ENCODE data around the gene RPE65.
"Not testable (repeated sequence)": the region's sequence is repeated elsewhere in the genome, so short reads cannot be mapped to it uniquely, and the experiment has no call there.

The RPE65 gene

GRCh38 chr1:68449901-68450300 lies at the start of gene RPE65:
Gene RPE65 (minus strand): TSS chr1:68449954. CDS start chr1:68449905, 49 bp downstream.
- H3K9me3 ChIP-seq (ENCODE audit: control insufficient read depth, low read length): no peaks in the 10 kb centered on the region
- H3K36me3 ChIP-seq (ENCODE audit: control insufficient read depth, insufficient read depth, low read length): no peaks in the 10 kb centered on the region
- no peak within 1 kb of the TSS for H3K4me3 ChIP-seq (ENCODE audit: low read length)
- no peaks in the 10 kb centered on the region for H3K27me3 ChIP-seq (ENCODE audit: control insufficient read depth, insufficient read depth, low read length)
- H3K9ac ChIP-seq (ENCODE audit: low read length): no peak within 1 kb of the TSS
- no peaks in the 10 kb centered on the region for H3K4me1 ChIP-seq (ENCODE audit: control insufficient read depth, insufficient read depth, low read length)

GRCh38 chr1:68497358-68497698 lies 47.6 kb upstream of the RPE65 start:
- Histone ChIP-seq H3K9ac (ENCODE audit: low read length) (peak overlapping the region; percentile 68), H3K27me3 (ENCODE audit: control insufficient read depth, insufficient read depth, low read length) (no peaks in the 10 kb centered on the region), H3K4me3 (ENCODE audit: low read length) (peak overlapping the region; percentile 90), H3K4me1 (ENCODE audit: control insufficient read depth, insufficient read depth, low read length) (peaks cover 12% of the 10 kb centered on the region), H3K36me3 (ENCODE audit: control insufficient read depth, insufficient read depth, low read length) (no peaks in the 10 kb centered on the region), H3K9me3 (ENCODE audit: control insufficient read depth, low read length) (no peaks in the 10 kb centered on the region)

GRCh38 chr1:68496680-68497357 lies 47.1 kb upstream of the RPE65 start, which contains the start of gene DEPDC1:
Gene DEPDC1 (minus strand): TSS chr1:68497082. CDS start chr1:68496999, 83 bp downstream.
- peaks cover 12% of the 10 kb centered on the region for H3K4me1 ChIP-seq (ENCODE audit: control insufficient read depth, insufficient read depth, low read length)
- H3K9ac ChIP-seq (ENCODE audit: low read length): peak within 1 kb of the TSS; percentile 68
- H3K9me3 ChIP-seq (ENCODE audit: control insufficient read depth, low read length): no peaks in the 10 kb centered on the region
- no peaks in the 10 kb centered on the region for H3K27me3 ChIP-seq (ENCODE audit: control insufficient read depth, insufficient read depth, low read length)
- H3K4me3 ChIP-seq (ENCODE audit: low read length): peak within 1 kb of the TSS; percentile 90
- no peaks in the 10 kb centered on the region for H3K36me3 ChIP-seq (ENCODE audit: control insufficient read depth, insufficient read depth, low read length)

GRCh38 chr1:68495968-68496679 lies 46.4 kb upstream of the RPE65 start:
- H3K9ac ChIP-seq (ENCODE audit: low read length): peak overlapping the region; percentile 68
- H3K9me3 ChIP-seq (ENCODE audit: control insufficient read depth, low read length): no peaks in the 10 kb centered on the region

DNA sequence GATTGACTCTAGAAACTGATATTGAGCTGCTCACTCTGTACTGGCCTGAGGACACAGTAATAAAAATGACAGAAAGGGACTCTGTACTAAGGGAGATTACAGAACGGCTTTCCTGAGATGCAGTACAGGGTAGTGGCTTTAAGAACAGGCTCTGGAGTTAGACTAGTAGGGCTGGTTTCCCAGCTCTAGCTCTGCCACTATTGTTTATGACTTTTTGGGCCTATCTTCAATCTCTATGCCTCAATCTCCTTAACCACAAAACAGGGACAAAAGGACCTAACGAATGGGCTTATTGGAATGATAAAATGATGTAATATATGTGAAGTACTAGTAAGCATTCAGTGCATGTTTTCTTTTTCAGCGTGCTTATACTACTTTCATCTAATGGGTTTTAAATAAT lies 45.8 kb upstream of the RPE65 start:
- peaks cover 12% of the 10 kb centered on the region for H3K4me1 ChIP-seq (ENCODE audit: control insufficient read depth, insufficient read depth, low read length)
- no peaks in the 10 kb centered on the region for H3K27me3 ChIP-seq (ENCODE audit: control insufficient read depth, insufficient read depth, low read length)
- H3K9ac ChIP-seq (ENCODE audit: low read length): no peak overlapping the region
- no peaks in the 10 kb centered on the region for H3K36me3 ChIP-seq (ENCODE audit: control insufficient read depth, insufficient read depth, low read length)
- H3K9me3 ChIP-seq (ENCODE audit: control insufficient read depth, low read length): no peaks in the 10 kb centered on the region
- no peak overlapping the region for H3K4me3 ChIP-seq (ENCODE audit: low read length)

More at GRCh38 chr1:68495968-68496679, 46.4 kb upstream of the RPE65 start:
- Histone ChIP-seq H3K4me3 (ENCODE audit: low read length) (peak overlapping the region; percentile 90), H3K36me3 (ENCODE audit: control insufficient read depth, insufficient read depth, low read length) (no peaks in the 10 kb centered on the region), H3K27me3 (ENCODE audit: control insufficient read depth, insufficient read depth, low read length) (no peaks in the 10 kb centered on the region), H3K4me1 (ENCODE audit: control insufficient read depth, insufficient read depth, low read length) (peaks cover 12% of the 10 kb centered on the region)

GRCh38 chr1:68493193-68493592 lies 43.4 kb upstream of the RPE65 start:
- no peaks in the 10 kb centered on the region for H3K27me3 ChIP-seq (ENCODE audit: control insufficient read depth, insufficient read depth, low read length)

DNA sequence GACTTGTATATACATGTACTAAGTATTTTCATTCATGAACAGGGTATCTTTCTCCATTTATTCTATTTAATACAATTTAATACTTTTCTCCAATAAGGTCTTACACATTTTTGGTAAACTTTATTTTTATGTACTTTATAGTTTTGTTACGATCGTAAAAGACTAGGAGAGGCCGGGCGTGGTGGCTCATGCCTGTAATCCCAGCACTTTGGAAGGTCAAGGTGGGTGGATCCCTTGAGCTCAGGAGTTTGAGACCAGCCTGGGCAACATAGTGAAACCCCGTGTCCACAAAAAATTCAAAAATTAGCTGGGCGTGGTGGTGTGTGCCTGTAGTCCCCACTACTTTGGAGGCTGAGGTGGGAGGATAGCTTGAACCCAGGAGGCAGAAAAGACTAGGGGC lies 42.5 kb upstream of the RPE65 start:
- not testable (repeated sequence) for H3K9me3 ChIP-seq (ENCODE audit: control insufficient read depth, low read length); H3K9ac ChIP-seq (ENCODE audit: low read length); H3K4me3 ChIP-seq (ENCODE audit: low read length); H3K36me3 ChIP-seq (ENCODE audit: control insufficient read depth, insufficient read depth, low read length); H3K27me3 ChIP-seq (ENCODE audit: control insufficient read depth, insufficient read depth, low read length)
- peaks cover 12% of the 10 kb centered on the region for H3K4me1 ChIP-seq (ENCODE audit: control insufficient read depth, insufficient read depth, low read length)

More at GRCh38 chr1:68493193-68493592, 43.4 kb upstream of the RPE65 start:
- Histone ChIP-seq H3K9me3 (ENCODE audit: control insufficient read depth, low read length) (no peaks in the 10 kb centered on the region), H3K4me3 (ENCODE audit: low read length) (no peak overlapping the region), H3K36me3 (ENCODE audit: control insufficient read depth, insufficient read depth, low read length) (no peaks in the 10 kb centered on the region), H3K4me1 (ENCODE audit: control insufficient read depth, insufficient read depth, low read length) (peaks cover 12% of the 10 kb centered on the region), H3K9ac (ENCODE audit: low read length) (no peak overlapping the region)

- H3K36me3 ChIP-seq (ENCODE audit: control insufficient read depth, insufficient read depth, low read length): no peaks in the 10 kb centered on the region
Observed at GRCh38 chr1:68490046-68490651, 40.4 kb upstream of the RPE65 start.

DNA sequence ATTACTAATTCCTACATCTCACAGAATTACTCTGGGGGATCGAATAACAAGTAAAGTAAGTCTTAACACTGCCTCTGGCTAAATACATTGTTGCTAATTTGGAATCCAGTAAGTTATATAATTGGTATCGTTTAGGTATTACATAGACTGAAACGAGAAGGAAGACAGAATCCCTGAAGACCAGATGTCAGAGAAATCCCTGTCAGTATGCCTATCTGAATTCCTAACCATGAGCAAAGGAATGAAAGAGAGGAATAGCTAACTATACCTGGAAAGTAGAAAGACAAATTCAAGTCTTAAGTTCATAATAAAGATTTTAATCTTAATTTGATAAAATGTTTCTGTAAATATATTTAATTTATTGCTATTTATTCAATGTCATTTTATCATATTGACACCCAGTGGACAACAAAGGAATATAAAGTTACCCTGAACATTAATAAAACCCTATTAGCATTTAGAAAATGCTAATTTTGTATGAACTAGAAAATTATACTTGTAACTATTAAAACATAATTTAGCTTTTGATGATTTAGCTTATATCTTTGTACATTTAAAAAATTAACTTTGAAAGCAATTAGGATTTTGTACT lies 35.8 kb upstream of the RPE65 start:
- Histone ChIP-seq H3K9me3 (ENCODE audit: control insufficient read depth, low read length) (no peaks in the 10 kb centered on the region), H3K4me1 (ENCODE audit: control insufficient read depth, insufficient read depth, low read length) (no peaks in the 10 kb centered on the region), H3K4me3 (ENCODE audit: low read length) (no peak overlapping the region), H3K27me3 (ENCODE audit: control insufficient read depth, insufficient read depth, low read length) (no peaks in the 10 kb centered on the region), H3K9ac (ENCODE audit: low read length) (no peak overlapping the region), H3K36me3 (ENCODE audit: control insufficient read depth, insufficient read depth, low read length) (no peaks in the 10 kb centered on the region)

More at GRCh38 chr1:68490046-68490651, 40.4 kb upstream of the RPE65 start:
- H3K9ac ChIP-seq (ENCODE audit: low read length): no peak overlapping the region
- H3K4me1 ChIP-seq (ENCODE audit: control insufficient read depth, insufficient read depth, low read length): no peaks in the 10 kb centered on the region
- no peaks in the 10 kb centered on the region for H3K9me3 ChIP-seq (ENCODE audit: control insufficient read depth, low read length)
- H3K4me3 ChIP-seq (ENCODE audit: low read length): no peak overlapping the region
- H3K27me3 ChIP-seq (ENCODE audit: control insufficient read depth, insufficient read depth, low read length): no peaks in the 10 kb centered on the region

- Histone ChIP-seq H3K27me3 (ENCODE audit: control insufficient read depth, insufficient read depth, low read length) (no peaks in the 10 kb centered on the region), H3K4me3 (ENCODE audit: low read length) (no peak overlapping the region), H3K4me1 (ENCODE audit: control insufficient read depth, insufficient read depth, low read length) (no peaks in the 10 kb centered on the region), H3K9me3 (ENCODE audit: control insufficient read depth, low read length) (no peaks in the 10 kb centered on the region), H3K36me3 (ENCODE audit: control insufficient read depth, insufficient read depth, low read length) (no peaks in the 10 kb centered on the region), H3K9ac (ENCODE audit: low read length) (no peak overlapping the region)
Observed at GRCh38 chr1:68484618-68485017, 34.9 kb upstream of the RPE65 start.

DNA sequence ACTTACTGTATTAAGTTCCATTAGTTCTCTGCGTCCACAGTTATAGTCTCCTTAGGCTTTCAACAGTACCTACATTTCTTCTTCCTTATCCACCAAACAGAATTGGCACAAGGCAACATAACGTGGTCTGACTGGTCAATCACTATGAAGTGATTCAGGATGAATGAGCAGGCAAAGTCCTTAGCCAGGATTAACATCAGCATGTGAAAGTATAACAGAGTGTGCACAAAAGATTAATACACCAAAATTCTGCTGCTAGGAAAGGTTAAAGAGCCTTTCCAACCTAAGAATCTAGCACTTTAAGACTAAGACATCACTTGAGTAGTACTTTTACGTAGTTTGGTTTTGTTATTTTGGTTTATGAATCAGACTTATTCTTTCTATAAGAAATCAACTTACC lies 31.3 kb upstream of the RPE65 start:
- Histone ChIP-seq H3K27me3 (ENCODE audit: control insufficient read depth, insufficient read depth, low read length) (no peaks in the 10 kb centered on the region), H3K36me3 (ENCODE audit: control insufficient read depth, insufficient read depth, low read length) (no peaks in the 10 kb centered on the region), H3K4me3 (ENCODE audit: low read length) (no peak overlapping the region), H3K9ac (ENCODE audit: low read length) (no peak overlapping the region), H3K9me3 (ENCODE audit: control insufficient read depth, low read length) (no peaks in the 10 kb centered on the region), H3K4me1 (ENCODE audit: control insufficient read depth, insufficient read depth, low read length) (no peaks in the 10 kb centered on the region)

DNA sequence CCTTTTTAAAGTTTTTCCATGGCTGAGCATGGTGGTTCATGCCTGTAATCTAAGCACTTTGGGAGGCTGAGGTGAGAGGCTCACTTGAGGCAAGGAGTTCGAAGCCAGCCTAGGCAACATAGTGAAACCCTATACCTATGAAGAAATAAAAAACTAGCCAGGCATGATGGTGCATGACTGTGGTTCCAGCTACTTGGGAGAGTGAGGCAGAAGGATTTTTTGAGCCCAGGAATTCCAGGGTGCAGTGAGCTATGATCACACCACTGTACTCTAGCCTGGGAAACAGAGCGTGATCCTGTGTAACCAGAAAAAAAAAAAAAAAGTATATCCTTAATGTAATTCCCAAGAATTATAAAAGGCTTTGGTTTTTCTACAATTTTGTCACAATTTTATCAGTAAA lies 29.7 kb upstream of the RPE65 start:
- Histone ChIP-seq H3K4me1 (ENCODE audit: control insufficient read depth, insufficient read depth, low read length) (no peaks in the 10 kb centered on the region), H3K9ac (ENCODE audit: low read length) (no peak overlapping the region), H3K36me3 (ENCODE audit: control insufficient read depth, insufficient read depth, low read length) (no peaks in the 10 kb centered on the region), H3K4me3 (ENCODE audit: low read length) (no peak overlapping the region), H3K9me3 (ENCODE audit: control insufficient read depth, low read length) (no peaks in the 10 kb centered on the region), H3K27me3 (ENCODE audit: control insufficient read depth, insufficient read depth, low read length) (no peaks in the 10 kb centered on the region)
